Gastrocnemius medialis (tissue), 4 donors: ENCODE results near the gene FAM162B. TPM values are rescaled to one million over a fixed set of nuclear protein-coding genes. Genes with fewer than 3 reads are reported as not detected.
"Not testable (repeated sequence)": the region's sequence is repeated elsewhere in the genome, so short reads cannot be mapped to it uniquely, and the experiment has no call there.

Experiments
- ATAC-seq, 2 donors: fragments of 150-250 bp; one replicate each; pipeline ENCODE4 v1.9.1; 2016
- DNase-seq, 2 donors: peaks; one replicate each; pipeline ENCODE4 v3.0.0-alpha.2; 2019
- H3K27ac ChIP-seq, 4 donors: fragments of 200-600 bp; sonication (generic); 1 replicate in 1 of 4; 2 replicates in 3 of 4; pipeline ENCODE4 v1.5.1; 2016 to 2018; ENCODE audit warnings: mild to moderate bottlenecking in 2 of 4, moderate library complexity in 1 of 4
- H3K27me3 ChIP-seq, 3 donors: fragments of 200-600 bp; sonication (generic) in 2 of 3; 1 replicate in 1 of 3; 2 replicates in 2 of 3; pipeline versions ENCODE4 v1.5.1 to v1.6.0; 2016 to 2019; ENCODE audit warnings: mild to moderate bottlenecking in 1 of 3, moderate library complexity in 1 of 3
- H3K36me3 ChIP-seq, 2 donors: fragments of 200-600 bp; sonication (generic) in 1 of 2; one replicate each; pipeline ENCODE4 v1.5.1; 2017 to 2018
- H3K4me1 ChIP-seq, 2 donors: fragments of 200-600 bp; sonication (generic) in 1 of 2; one replicate each; pipeline ENCODE4 v1.5.1; 2016 to 2017; ENCODE audit warnings: mild to moderate bottlenecking in 2 of 2
- H3K4me3 ChIP-seq, 4 donors: fragments of 200-600 bp; sonication (generic) in 3 of 4; 1 replicate in 1 of 4; 2 replicates in 3 of 4; pipeline ENCODE4 v1.5.1; 2016 to 2019; ENCODE audit warnings: mild to moderate bottlenecking in 2 of 4
- H3K9me3 ChIP-seq, 3 donors: fragments of 200-600 bp; sonication (generic) in 2 of 3; 1 replicate in 1 of 3; 2 replicates in 2 of 3; pipeline ENCODE4 v1.5.1; 2016 to 2019
- POLR2A ChIP-seq, 2 donors: fragments of 450-650 bp; IDR thresholded peaks; one replicate each; pipeline ENCODE4 v1.6.1; 2017; ENCODE audit warnings: antibody characterized with exemption in 2 of 2, mild to moderate bottlenecking in 2 of 2, moderate library complexity in 2 of 2
- in situ Hi-C, 4 donors: fragments of 200-750 bp; cut with MboI; loops; one replicate each; pipeline versions ENCODE4 v1.15.0 to v1.8.0; 2017; ENCODE audit warnings: low sequenced_read_pairs in 4 of 4
- intact Hi-C: fragments of 100-400 bp; cut with DNase I; formaldehyde crosslinking; loops from one replicate; pipeline ENCODE4 v1.15.1; 2023; ENCODE audit warnings: low total_unique reads
- total RNA-seq, 4 donors: library from RNA; depleted of rRNA; stranded (reverse); fragments of >200 nt; gene quantifications; one replicate each; pipeline versions ENCODE4 v1.1.0 to v1.2.3, GENCODE V29; 2016
- TF ChIP-seq, protein P1 (sequence below), 5 experiments: fragments of 450-650 bp in 3 of 5; fragments of 200-600 bp in 2 of 5; sonication (generic) in 2 of 5; IDR thresholded peaks in 4 of 5; conservative IDR thresholded peaks in 1 of 5; 1 replicate in 4 of 5; 2 replicates in 1 of 5; pipeline ENCODE4 v1.5.1; 2016 to 2019; ENCODE audit warnings: antibody characterized with exemption in 5 of 5, mild to moderate bottlenecking in 3 of 5, moderate library complexity in 3 of 5

Gene FAM162B
- total RNA-seq, 4 donors from 2014 or later, result 1.8 to 8.2 (median 3.6) TPM

DNA sequence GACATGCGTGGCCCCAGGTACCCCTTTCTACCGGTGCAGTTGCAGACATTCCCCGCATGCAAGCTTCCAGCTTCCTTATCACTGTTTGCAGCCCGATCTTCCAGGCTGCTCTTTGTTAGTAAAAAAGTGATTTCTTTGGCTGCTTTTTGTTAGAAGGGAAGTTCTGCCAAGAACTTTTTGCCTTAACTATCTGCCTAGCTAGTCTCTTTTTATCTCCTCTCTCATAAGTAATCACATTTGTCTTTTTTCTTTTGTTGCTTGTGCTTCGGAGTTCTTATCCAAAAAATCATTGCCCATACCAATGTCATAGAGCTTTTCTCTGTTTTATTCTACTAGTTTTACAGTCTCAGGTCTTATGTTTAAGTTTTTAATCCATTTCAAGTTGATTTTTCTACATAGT is 20.3 kb downstream of the FAM162B start:
- no peak overlapping the region for H3K4me3 ChIP-seq
- TF ChIP-seq, protein P1, sequence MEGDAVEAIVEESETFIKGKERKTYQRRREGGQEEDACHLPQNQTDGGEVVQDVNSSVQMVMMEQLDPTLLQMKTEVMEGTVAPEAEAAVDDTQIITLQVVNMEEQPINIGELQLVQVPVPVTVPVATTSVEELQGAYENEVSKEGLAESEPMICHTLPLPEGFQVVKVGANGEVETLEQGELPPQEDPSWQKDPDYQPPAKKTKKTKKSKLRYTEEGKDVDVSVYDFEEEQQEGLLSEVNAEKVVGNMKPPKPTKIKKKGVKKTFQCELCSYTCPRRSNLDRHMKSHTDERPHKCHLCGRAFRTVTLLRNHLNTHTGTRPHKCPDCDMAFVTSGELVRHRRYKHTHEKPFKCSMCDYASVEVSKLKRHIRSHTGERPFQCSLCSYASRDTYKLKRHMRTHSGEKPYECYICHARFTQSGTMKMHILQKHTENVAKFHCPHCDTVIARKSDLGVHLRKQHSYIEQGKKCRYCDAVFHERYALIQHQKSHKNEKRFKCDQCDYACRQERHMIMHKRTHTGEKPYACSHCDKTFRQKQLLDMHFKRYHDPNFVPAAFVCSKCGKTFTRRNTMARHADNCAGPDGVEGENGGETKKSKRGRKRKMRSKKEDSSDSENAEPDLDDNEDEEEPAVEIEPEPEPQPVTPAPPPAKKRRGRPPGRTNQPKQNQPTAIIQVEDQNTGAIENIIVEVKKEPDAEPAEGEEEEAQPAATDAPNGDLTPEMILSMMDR (IDR thresholded peaks at IDR 0.05 in 4 of 5, conservative IDR thresholded peaks at IDR 0.05 in 1 of 5), result no peak
- no peak for TF ChIP-seq POLR2A (IDR thresholded peaks at IDR 0.05)
- no peak for ATAC-seq
- H3K4me1 ChIP-seq, result no peaks in the 10 kb centered on the region
- no peaks in the 10 kb centered on the region for H3K27me3 ChIP-seq
- no peak overlapping the region for H3K27ac ChIP-seq
- H3K36me3 ChIP-seq, result peaks cover 0 to 7% of the 10 kb centered on the region in 2 donors
- no peak for DNase-seq
- no peaks in the 10 kb centered on the region for H3K9me3 ChIP-seq
- intact Hi-C loops (no loop called here), in situ Hi-C loops (no loop called here)

DNA sequence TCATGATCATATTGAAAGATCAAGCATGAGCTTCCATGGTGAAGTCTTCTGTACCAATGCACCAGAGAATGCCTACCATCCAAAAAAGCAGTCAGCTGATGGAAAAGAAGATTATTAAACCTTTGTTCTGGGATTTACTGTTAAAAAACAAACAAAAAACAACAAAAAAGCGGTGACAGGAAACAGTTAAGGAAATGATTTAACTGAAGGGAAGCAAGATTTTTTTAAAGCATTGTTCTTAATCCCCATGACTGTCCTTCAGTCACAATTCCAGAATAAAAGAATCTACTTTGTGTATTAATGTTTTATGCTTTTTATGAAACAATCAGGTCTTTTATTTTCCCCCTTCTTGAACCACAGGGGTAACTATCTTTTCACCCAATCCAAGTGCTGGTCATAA is 23.9 kb downstream of the FAM162B start:
- H3K4me1 ChIP-seq, result no peaks in the 10 kb centered on the region
- no peak overlapping the region for H3K4me3 ChIP-seq
- no peaks in the 10 kb centered on the region for H3K9me3 ChIP-seq
- no peaks in the 10 kb centered on the region for H3K27me3 ChIP-seq
- ATAC-seq (no peak), DNase-seq (no peak)
- peaks cover 0 to 18% of the 10 kb centered on the region in 2 donors for H3K36me3 ChIP-seq
- TF ChIP-seq POLR2A (IDR thresholded peaks at IDR 0.05), result no peak
- TF ChIP-seq, protein P1 (IDR thresholded peaks at IDR 0.05 in 4 of 5, conservative IDR thresholded peaks at IDR 0.05 in 1 of 5), result no peak
- no peak overlapping the region for H3K27ac ChIP-seq
- in situ Hi-C loops (no loop called here), intact Hi-C loops (no loop called here)

DNA sequence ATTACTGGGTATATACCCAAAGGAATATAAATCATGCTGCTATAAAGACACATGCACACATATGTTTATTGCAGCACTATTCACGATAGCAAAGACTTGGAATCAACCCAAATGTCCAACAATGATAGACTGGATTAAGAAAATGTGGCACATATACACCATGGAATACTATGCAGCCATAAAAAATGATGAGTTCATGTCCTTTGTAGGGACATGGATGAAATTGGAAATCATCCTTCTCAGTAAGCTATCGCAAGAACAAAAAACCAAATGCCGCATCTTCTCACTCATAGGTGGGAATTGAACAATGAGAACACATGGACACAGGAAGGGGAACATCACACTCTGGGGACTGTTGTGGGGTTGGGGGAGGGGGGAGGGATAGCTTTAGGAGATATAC is 25.0 kb downstream of the FAM162B start:
- H3K4me3 ChIP-seq, H3K9me3 ChIP-seq, H3K27me3 ChIP-seq, intact Hi-C loops, in situ Hi-C loops, H3K4me1 ChIP-seq, ATAC-seq, H3K27ac ChIP-seq, DNase-seq: not testable (repeated sequence)
- peaks cover 0 to 18% of the 10 kb centered on the region in 2 donors for H3K36me3 ChIP-seq

DNA sequence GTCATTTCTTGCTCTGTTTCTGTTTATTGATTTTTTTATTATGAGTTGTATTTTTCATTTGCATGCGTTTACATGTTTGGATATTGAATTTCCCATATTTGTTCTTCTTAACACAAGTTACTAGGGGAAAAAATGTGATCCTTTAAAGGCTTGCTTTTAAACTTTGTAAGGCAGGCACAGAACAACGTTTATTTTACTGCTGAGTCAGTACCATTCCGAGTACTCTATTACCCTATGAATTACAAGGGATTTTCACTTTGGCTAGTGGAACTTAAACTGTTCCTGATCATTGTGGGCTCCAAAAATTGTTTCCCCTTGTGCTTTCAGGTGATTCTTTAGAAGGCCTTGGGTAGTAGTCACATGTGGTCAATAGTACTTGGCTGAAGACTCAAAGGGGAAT is 28.5 kb downstream of the FAM162B start:
- no peak for ATAC-seq
- TF ChIP-seq POLR2A (IDR thresholded peaks at IDR 0.05), result no peak
- TF ChIP-seq, protein P1 (IDR thresholded peaks at IDR 0.05 in 4 of 5, conservative IDR thresholded peaks at IDR 0.05 in 1 of 5), result no peak
- in situ Hi-C loops, result no loop called here
- DNase-seq, result no peak
- intact Hi-C loops, result no loop called here
- Histone ChIP-seq H3K36me3 (peaks cover 0 to 15% of the 10 kb centered on the region in 2 donors), H3K9me3 (no peaks in the 10 kb centered on the region), H3K4me1 (no peaks in the 10 kb centered on the region), H3K27ac (no peak overlapping the region), H3K4me3 (no peak overlapping the region), H3K27me3 (no peaks in the 10 kb centered on the region)

DNA sequence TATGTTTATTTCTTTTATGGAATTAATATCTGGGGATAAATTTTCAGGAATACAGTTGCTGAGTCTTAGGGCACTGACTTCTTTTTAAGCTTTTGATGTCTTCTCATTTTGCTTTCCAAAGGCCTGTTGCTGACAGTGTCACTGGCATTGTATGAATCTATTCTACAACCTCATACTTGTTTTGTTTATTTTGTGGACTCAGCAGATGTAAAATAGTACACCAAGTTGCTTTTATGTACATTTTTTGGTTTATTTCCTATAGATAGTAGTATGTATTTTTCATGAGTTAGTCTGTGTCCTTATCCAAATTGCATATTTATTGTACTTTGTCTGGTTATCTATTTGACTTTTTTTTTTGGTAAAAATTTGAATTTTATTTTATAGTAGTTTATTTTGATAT is 35.0 kb downstream of the FAM162B start:
- H3K4me3 ChIP-seq, result no peak overlapping the region
- no peak for TF ChIP-seq POLR2A (IDR thresholded peaks at IDR 0.05)
- TF ChIP-seq, protein P1 (IDR thresholded peaks at IDR 0.05 in 4 of 5, conservative IDR thresholded peaks at IDR 0.05 in 1 of 5), result no peak
- no peaks in the 10 kb centered on the region for H3K27me3 ChIP-seq
- ATAC-seq (no peak), DNase-seq (no peak)
- H3K27ac ChIP-seq, result no peak overlapping the region
- H3K9me3 ChIP-seq, result no peaks in the 10 kb centered on the region
- in situ Hi-C loops (no loop called here), intact Hi-C loops (no loop called here)
- no peaks in the 10 kb centered on the region for H3K4me1 ChIP-seq
- peaks cover 0 to 34% of the 10 kb centered on the region in 2 donors for H3K36me3 ChIP-seq
